Brain microvascular endothelial cell (primary cell): ENCODE measurements around the gene B3GNT8.
A peak's percentile ranks its signal among the peaks of the same experiment; 100 is the strongest.
"Not testable (repeated sequence)": the region's sequence is repeated elsewhere in the genome, so short reads cannot be mapped to it uniquely, and the experiment has no call there.

Experiments
- DNase-seq: peaks from one replicate; pipeline ENCODE4 v3.0.0-alpha.2; 2020
- H3K27ac ChIP-seq: fragments of 250-450 bp; sonication (Bioruptor Pico); 2 replicates; pipeline ENCODE4 v1.5.1; 2020; ENCODE audit warnings: mild to moderate bottlenecking, moderate library complexity
- H3K27me3 ChIP-seq: fragments of 250-450 bp; sonication (Bioruptor Pico); replicated peaks from 2 replicates; pipeline ENCODE4 v1.5.1; 2020; ENCODE audit warnings: mild to moderate bottlenecking
- H3K36me3 ChIP-seq: fragments of 250-450 bp; sonication (Bioruptor Pico); replicated peaks from 2 replicates; pipeline ENCODE4 v1.5.1; 2020; ENCODE audit warnings: mild to moderate bottlenecking
- H3K4me3 ChIP-seq: 2 replicates; pipeline ENCODE4 v1.5.1; 2011; ENCODE audit warnings: low read depth, mild to moderate bottlenecking, control low read depth, low read length, moderate library complexity
- in situ Hi-C: cut with HindIII; loops from 2 replicates; pipeline ENCODE4 v1.10.0; 2017; ENCODE audit warnings: low sequenced_read_pairs, low pct_ligation_motif_present
- TF ChIP-seq, protein P1 (sequence below): IDR thresholded peaks from 2 replicates; pipeline ENCODE4 v1.5.1; 2011; ENCODE audit warnings: low read depth, mild to moderate bottlenecking, moderate library complexity, low read length, control low read depth, inconsistent platforms; ENCODE audit errors: missing control alignments

Gene B3GNT8

GRCh38 chr19:41437944-41438574, 10.9 kb upstream of the B3GNT8 start:
- peaks cover 2% of the 10 kb centered on the region for H3K36me3 ChIP-seq
- DNase-seq, result no peak
- TF ChIP-seq, protein P1, sequence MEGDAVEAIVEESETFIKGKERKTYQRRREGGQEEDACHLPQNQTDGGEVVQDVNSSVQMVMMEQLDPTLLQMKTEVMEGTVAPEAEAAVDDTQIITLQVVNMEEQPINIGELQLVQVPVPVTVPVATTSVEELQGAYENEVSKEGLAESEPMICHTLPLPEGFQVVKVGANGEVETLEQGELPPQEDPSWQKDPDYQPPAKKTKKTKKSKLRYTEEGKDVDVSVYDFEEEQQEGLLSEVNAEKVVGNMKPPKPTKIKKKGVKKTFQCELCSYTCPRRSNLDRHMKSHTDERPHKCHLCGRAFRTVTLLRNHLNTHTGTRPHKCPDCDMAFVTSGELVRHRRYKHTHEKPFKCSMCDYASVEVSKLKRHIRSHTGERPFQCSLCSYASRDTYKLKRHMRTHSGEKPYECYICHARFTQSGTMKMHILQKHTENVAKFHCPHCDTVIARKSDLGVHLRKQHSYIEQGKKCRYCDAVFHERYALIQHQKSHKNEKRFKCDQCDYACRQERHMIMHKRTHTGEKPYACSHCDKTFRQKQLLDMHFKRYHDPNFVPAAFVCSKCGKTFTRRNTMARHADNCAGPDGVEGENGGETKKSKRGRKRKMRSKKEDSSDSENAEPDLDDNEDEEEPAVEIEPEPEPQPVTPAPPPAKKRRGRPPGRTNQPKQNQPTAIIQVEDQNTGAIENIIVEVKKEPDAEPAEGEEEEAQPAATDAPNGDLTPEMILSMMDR, result no peak

DNA sequence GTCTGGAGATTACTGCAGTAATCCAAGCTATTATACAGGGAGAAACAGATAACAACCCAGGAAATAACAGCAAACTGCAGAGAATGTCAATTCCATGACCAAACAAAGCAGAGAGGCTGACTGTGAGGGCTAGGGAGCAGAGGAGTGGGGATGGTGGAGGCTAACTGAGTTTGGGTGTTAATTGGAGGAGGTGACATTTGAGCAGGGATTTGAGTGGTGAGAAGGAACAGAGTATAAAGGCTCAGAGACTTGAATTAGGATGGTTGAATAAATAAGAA, 9.4 kb upstream of the B3GNT8 start:
- no peak for DNase-seq
- in situ Hi-C loops, result no loop called here
- Histone ChIP-seq H3K27me3 (no peaks in the 10 kb centered on the region), H3K27ac (no peak overlapping the region), H3K36me3 (peaks cover 15% of the 10 kb centered on the region), H3K4me3 (no peak overlapping the region)
- TF ChIP-seq, protein P1, result no peak

More at GRCh38 chr19:41437944-41438574, 10.9 kb upstream of the B3GNT8 start:
- no peaks in the 10 kb centered on the region for H3K27me3 ChIP-seq
- in situ Hi-C loops, result no loop called here
- H3K4me3 ChIP-seq, result no peak overlapping the region
- H3K27ac ChIP-seq, result no peak overlapping the region

DNA sequence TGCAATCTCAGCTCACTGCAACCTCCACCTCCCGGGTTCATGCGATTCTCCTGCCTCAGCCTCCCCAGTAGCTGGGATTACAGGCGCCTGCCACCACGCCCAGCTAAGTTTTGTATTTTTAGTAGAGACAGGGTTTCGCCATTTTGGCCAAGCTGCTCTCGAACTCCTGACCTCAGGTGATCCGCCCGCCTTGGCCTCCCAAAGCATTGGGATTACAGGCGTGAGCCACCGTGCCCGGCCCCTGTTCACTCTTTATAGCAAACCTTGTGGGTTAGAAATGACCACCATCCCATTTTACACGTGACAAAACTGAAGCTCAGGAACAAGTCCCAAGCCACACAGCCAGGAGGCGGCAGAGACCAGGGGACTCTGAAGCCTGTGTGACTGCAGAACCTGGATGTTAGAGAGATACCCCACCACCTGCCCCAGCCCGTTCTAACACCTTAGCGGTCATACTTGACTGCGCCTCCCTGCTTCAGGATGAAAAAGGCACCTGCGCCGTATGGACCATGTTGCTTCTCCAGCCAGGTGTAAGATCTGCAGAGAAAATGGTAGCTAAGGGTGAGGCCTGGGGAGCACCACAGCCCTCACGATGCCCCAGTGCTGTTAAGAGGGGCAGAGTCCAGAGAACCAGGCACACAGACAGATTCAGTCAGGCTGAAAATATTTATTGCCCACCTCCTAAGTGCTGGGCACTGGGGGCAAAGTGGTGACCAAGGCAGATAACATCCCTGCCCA, 8.9 kb upstream of the B3GNT8 start:
- H3K27ac ChIP-seq, result no peak overlapping the region
- no peak overlapping the region for H3K4me3 ChIP-seq
- H3K36me3 ChIP-seq, result peaks cover 16% of the 10 kb centered on the region
- in situ Hi-C loops, result no loop called here
- no peak for DNase-seq
- TF ChIP-seq, protein P1, result peak; percentile 12
- no peaks in the 10 kb centered on the region for H3K27me3 ChIP-seq

GRCh38 chr19:41435376-41435775, 8.2 kb upstream of the B3GNT8 start:
- in situ Hi-C loops, result not testable (repeated sequence)
- peaks cover 18% of the 10 kb centered on the region for H3K36me3 ChIP-seq

DNA sequence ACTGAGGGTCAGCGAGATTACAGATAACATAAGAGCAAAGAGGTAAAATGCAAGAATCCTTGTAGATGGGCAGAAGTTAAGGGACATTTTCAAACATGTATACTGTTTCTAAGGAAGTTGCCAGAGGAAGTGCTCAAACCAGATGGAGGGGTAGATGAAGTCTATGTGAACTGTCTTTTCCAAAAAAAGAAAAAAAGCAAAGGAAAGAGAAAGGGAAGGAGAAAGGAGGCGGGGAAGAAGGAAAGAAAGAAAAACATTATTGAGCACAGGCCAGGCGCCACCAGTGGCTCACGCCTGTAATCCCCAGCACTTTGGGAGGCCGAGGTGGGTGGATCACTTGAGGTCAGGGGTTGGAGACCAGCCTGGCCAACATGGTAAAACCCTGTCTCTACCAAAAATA, 7.3 kb upstream of the B3GNT8 start:
- DNase-seq, result no peak
- Histone ChIP-seq H3K27ac (no peak overlapping the region), H3K4me3 (no peak overlapping the region), H3K27me3 (no peaks in the 10 kb centered on the region), H3K36me3 (peaks cover 18% of the 10 kb centered on the region)
- TF ChIP-seq, protein P1, result no peak
- in situ Hi-C loops, result no loop called here

More at GRCh38 chr19:41435376-41435775, 8.2 kb upstream of the B3GNT8 start:
- H3K27ac ChIP-seq, H3K4me3 ChIP-seq, DNase-seq, H3K27me3 ChIP-seq: not testable (repeated sequence)

GRCh38 chr19:41433171-41433570, 6.0 kb upstream of the B3GNT8 start:
- H3K27ac ChIP-seq, result no peak overlapping the region

More at GRCh38 chr19:41433171-41433570, 6.0 kb upstream of the B3GNT8 start:
- TF ChIP-seq, protein P1, result no peak
- in situ Hi-C loops, result no loop called here
- DNase-seq, result no peak
- no peak overlapping the region for H3K4me3 ChIP-seq
- H3K27me3 ChIP-seq, result no peaks in the 10 kb centered on the region
- H3K36me3 ChIP-seq, result peaks cover 18% of the 10 kb centered on the region
